Anterior cingulate cortex (tissue), 58 donors: ENCODE measurements around the gene SDR9C7.
A peak's percentile ranks its signal among the peaks of the same experiment; 100 is the strongest.
"Not testable (repeated sequence)": the region's sequence is repeated elsewhere in the genome, so short reads cannot be mapped to it uniquely, and the experiment has no call there.

ENCODE experiments used
- DNase-seq, 58 donors: peaks; one replicate each; lab custom pipeline; 2025; lab: John Stamatoyannopoulos, UW

The SDR9C7 gene

DNA sequence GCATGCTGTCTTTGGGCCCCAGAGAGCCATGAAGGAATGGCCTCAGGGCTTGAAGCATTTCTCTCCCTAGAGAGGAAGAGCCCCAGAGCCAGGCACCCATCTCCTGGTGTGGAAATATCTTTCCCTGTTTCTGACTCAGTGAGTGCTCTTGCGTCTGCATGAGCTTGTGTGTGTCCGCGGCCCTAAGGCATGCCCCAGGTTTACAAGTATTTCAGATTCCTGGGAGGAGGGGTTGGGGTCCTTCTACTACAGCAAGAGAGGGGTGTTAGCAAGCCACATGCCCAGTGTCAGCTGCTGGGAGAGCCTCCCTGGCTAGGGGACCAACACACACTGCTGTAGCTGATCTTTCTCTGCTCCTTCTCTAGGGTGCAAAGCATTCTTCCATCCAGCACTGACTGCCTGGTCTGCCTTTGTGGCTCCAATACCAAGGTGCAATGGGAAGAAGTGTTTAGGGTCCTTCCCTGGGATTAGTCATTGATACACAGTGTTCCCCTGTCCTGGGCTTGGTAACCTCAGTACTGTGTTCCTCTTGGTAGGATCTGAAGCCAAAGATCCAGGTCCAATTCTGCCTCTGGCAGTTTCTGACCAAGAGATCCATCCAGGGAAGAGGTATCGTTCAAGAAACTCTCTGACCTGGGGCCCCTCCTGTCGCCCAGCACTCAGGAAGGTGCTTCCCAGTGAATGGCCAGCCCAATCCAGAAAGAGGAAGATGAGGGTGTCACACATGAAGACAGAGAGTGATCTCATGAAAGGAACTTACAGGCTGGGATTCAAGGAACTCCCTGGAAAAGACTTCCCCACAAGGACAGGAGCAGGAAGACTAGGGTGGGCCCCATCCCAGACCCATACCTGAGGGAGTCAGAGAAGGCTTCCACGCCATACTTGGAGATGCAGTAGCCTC, 20.1 kb upstream of the SDR9C7 start:
- no peak for DNase-seq

GRCh38 chr12:56953314-56953713, 19.1 kb upstream of the SDR9C7 start:
- DNase-seq, result no peak

DNA sequence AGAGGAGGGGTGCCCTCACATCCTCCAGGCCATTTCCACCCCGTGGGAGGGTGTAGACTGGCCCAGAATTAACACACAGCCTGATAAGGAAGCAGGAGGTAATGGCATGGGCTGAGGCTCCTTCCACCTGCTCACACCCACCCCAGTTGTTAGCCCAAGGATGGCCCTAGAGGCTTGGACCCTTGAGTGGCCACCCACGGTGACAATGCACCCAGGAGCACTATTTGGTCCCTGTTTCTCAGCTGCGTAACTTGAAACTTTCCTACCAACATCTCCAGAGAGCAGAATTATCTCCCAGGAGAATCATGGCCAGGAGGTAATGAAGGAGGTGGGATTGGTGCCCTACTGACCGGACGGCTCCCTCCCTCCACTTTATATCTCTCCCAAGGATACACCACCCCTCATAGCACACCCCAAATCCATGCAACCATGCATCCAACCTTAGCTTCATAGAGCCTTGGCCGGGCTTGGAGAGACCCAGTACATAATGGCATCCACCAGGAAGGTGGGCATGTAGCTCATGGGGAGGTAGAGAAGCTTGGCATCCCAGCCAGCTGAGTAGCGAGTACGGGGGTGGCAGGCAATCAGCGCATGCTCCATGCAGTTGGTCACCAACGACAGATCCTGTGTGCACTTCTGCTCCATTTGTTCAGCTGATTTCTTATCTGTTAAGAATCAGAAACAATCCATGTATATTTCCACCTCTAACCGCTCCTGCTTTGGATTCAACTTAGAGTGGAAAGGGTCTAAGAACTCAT, 17.6 kb upstream of the SDR9C7 start:
- no peak for DNase-seq

DNA sequence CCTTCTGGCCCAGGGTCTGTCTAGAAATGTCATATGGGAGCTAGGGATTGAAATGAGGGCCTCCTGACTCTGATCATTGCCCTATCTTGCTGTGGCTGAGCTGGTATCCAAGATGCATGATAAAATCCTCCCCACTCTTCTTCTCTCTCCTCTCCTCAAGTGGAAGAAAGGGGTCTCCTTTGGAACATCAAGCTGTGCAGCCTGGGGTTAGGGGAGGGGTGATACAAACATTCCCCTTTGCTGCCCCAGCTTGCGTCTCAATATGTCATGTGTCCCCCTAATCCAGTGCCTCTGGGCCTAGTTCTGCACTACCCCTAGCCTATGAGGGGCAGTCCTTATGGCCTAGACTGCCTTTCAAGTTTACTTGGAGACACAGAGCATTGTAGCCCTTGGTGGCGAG, 14.7 kb upstream of the SDR9C7 start:
- DNase-seq, result no peak

DNA sequence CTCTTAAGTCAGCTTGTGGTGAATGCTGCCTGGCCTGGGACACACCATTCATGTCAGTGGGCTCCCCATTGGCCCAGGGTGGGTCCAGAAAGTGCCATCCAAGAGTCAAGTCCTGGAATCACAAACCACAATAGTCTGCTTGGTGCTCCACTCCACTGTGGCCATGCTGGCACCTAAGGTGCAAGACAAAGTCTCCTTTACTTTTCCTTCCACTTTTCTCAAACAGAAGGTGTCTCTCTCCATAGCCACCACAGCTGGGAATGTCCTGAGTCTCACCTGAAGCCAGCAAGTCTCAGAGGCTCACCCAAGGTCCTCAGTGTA, 14.2 kb upstream of the SDR9C7 start:
- no peak for DNase-seq

DNA sequence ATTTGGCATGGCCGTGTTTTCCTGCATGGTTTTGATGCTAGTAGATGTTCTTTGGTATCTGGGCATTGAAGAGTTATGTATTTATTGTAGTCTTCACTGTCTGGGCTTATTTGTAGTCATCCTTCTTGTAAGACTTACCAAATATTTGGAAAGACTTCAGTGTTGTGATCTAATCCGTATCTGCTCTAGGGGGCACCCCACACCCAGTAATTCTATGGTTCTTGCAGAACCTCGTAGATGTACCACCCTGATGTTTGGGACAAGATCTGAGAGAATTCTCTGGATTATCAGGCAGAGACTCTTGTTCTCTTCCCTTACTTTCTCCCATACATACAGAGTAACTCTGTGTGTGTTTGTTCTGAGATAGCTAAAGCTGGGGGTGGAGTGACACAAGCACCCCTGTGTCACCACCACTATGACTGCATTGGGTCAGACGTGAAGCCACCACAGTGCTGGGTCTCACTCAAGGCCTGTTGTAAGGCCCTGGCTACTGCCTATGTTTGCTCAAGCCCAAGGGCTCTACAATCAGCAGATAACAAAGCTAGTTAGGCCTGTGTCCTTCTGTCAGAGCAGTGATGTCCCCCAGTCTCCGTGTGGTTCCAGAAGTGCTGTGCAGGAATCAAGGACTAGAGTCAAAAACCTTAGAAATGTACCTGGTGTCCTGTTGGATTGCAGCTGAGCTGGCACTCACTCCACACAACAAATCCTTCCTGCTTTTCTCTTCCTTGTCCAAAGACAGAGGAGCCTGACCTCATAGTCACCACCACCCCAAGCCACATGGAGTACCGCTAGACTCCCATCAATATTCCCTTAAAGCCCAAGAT, 13.6 kb upstream of the SDR9C7 start:
- DNase-seq, result no peak

- no peak for DNase-seq
These were observed 9.7 kb upstream of the SDR9C7 start for GRCh38 chr12:56943878-56944277.

DNA sequence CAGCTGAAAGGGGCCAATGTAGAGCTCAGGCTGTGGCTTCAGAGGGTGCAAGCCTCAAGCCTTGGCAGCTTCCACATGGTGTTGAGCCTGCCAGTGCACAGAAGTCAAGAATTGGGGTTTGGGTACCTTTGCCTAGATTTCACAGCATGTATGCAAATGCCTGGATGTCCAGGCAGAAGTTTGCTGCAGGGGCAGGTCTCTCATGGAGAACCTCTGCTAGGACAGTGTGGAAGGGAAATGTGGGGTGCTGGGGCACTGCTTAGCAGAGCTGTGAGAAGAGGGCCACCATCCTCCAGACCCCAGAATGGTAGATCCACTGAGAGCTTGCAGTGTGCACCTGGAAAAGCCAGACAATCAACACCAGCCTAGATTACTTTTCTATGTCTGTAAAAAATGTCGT, 9.2 kb upstream of the SDR9C7 start:
- not testable (repeated sequence) for DNase-seq

- peak in 21 of 58 donors; percentile 1 to 55 (median 13) for DNase-seq
These were observed 7.2 kb upstream of the SDR9C7 start for GRCh38 chr12:56941299-56942017.

- DNase-seq, result not testable (repeated sequence)
These were observed 6.7 kb upstream of the SDR9C7 start for GRCh38 chr12:56940942-56941298.

- DNase-seq, result no peak
These were observed 1.5 kb upstream of the SDR9C7 start for GRCh38 chr12:56935752-56936151.

GRCh38 chr12:56935157-56935556, 949 bp upstream of the SDR9C7 start:
- no peak for DNase-seq

DNA sequence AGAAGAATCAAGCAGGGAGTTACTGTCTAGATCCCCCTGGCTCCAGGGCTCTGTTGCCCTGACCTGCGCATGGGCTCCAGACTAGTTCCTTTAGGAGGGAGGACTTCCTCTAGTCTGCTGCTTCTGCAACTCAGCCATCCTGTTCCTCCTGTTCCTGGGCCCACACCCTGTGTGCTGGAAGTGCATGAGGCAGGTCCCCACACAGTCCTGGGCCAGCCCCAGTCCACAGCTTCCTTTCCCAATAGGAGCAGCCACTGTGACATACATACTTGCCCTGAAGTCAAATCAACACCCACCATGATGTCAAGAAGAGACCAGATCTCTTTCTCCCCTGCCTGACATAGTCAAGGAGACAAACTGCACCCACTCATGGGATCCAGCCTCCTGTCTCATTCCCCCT, 1.3 kb downstream of the SDR9C7 start:
- no peak for DNase-seq

- no peak for DNase-seq
These were observed 2.1 kb downstream of the SDR9C7 start for GRCh38 chr12:56932146-56932545.

DNA sequence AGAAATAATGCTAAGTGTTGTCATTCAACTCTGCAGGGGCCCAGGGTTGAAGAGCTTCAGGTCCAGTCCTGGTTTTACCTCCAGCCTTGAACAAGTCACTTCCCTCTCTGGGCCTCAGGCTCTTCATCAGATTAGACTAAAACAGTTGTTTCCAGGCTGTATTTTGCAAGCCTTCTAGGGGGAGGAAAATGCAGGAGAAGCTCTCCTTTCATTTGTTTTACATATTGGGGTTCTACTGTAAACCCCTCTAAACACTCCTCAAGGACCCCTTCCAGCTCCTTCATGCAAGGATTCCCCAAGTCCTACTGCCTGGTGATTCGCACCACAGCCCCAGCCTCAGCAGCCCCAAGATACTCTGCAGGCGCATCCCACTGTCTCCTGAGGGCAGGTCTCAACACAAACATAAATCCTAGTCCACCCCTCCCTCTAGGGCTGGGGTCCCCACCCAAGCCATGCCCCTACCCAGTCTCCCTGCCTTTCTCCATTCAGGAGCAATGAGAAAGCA, 2.7 kb downstream of the SDR9C7 start:
- DNase-seq, result no peak

DNA sequence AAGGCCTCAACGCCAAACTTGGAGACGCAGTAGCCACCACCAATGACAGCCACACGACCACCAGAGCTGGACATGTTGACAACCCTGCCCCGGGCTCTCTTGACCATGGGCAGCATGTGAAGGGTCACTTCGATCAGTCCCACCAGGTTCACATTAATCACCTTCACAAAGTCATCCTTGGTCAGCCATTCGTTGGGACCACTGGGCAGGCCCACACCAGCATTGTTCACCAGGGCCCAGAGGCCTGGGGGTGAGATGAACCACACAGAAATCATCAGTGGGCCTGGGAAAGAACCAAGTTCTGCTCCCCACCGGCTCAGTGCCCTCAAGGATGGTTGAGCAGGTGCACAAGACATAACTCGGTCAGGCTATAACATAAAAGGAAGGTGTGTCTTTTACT, 4.0 kb downstream of the SDR9C7 start:
- no peak for DNase-seq

GRCh38 chr12:56929780-56930179, 4.4 kb downstream of the SDR9C7 start:
- DNase-seq, result no peak

DNA sequence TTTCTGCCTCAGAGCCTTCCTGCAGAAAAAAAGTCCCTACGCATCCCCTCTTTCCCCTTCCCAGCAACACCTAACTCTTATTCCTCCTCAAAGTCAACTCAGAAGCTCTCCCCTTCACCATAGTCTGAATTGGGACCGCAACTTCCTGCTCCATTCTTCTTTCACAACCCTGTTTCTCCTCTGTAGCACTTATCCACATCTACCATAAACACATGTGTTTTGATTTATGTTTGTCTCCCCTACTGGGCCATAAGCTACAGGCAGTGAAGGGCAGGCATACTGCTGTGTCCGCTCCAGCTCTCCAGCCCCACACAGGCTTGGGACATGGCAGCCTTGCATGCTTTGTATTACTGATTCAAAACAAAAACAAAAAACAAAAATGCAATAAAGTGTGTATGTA, 5.9 kb downstream of the SDR9C7 start:
- no peak for DNase-seq

DNA sequence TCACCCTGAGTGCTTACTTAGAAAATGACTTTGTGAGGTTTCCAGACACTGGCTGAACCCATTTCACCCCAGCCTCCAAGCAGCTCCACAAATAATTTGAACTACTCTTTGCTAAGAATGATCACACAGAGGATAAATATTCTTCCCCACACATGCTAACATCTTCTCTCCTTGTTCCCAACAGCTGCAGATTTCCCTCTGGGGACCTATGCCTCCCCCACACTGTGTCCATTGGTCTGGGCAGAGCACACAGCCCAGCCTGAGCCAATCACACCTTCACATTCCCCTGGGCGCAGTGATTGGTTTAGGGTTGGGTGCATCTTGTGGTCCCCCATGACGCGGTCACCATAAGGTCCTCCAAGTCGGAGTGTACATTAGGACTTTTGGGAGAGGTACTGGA, 6.9 kb downstream of the SDR9C7 start:
- no peak for DNase-seq

DNA sequence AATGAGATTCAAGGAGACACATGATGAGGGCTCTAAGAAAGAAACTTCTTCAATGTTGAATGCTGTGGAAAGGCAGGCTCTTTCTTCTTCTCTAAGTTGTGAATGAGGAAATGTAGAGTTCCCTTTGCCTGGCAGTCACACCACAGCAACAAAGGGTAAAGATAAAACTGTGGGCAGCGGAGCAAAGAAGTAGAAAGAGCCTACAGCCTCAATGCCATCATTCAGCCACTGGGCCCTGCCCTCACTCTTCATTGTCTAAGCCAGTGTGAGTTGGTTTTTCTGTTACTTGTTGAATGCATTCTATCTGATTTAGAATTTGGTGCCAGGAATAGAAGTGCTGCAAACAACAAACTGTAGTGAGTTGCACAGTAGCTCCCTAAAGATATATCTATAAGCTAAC, 12.2 kb downstream of the SDR9C7 start:
- DNase-seq, result peak in 2 of 58 donors; percentile 5 to 15
